HG03354 (cell line): ENCODE results near the gene GALNS.
A peak's percentile ranks its signal among the peaks of the same experiment; 100 is the strongest.
"Not testable (repeated sequence)": the region's sequence is repeated elsewhere in the genome, so short reads cannot be mapped to it uniquely, and the experiment has no call there.

ENCODE experiments used
- ATAC-seq: cut with Tn5 transposase; IDR thresholded peaks from one replicate; pipeline ENCODE4 v1.9.1; 2021; ENCODE audit warnings: mild to moderate bottlenecking; ENCODE audit not compliant: unreplicated experiment, poor library complexity, severe bottlenecking

Gene GALNS

DNA sequence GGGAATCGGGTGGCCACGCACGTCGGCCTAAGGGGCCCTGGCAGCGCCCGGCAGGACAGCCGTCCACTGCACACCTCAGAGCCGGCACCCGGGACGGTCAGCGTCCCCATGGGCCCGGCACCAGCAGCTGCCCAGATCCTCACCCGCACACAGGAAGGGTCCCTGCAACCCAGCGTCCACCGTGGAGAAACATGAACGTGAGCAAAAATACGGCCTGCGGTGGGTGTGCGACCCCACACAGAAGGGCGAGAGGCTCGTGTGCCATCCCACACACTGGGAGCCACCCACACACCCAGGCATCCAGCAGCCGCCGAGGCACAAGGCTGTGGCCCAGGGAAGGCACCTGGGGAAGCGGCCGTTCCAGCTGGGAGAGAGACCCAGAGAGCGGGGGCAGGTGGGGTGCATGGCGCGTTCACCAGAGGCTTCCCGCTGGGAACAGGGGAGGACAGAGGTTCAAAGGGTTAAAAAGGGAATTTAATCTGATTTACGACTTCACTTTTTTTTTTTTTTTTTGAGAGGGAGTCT is 78.1 kb downstream of the GALNS start:
- no peak for ATAC-seq

GRCh38 chr16:88778271-88778525 is 78.5 kb downstream of the GALNS start:
- ATAC-seq, result no peak

DNA sequence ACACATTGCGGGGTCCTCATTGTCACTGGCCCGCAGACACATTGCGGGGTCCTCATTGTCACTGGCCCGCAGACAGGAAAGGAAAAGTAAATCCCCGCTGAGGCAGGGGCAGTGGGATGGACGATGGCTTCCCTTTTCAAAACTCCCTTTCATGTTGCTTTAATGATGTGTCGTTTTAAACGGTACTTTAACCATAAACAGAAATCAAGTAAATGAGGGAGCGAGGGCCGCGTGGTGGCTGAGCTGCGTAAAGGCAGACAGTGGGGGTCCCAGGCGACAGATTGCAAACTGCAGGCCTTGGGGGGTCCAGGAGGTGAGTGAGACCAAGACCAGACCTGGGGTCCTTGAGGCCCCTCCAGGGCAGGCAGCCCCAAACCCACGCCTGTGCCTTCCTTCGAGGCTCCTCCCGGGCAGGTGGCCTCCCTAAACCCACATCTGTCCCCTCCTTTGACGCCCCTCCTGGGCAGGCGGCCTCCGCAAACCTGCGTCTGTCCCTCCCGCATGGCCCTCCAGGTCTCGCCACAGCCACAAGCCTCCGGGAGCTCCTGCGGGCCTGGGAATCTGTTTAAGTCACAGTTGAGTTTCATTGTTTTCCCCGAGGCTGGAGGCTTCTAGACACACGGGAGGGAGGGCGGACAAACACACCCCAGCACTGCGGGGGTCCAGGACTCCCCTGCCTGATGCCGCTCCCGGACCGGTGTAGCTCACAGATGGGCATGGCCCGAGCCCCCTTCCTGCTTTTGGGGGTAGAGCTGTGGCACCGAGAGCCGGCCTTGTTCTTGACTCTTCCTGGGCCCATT is 79.1 kb downstream of the GALNS start:
- no peak for ATAC-seq

GRCh38 chr16:88775825-88776224 is 80.9 kb downstream of the GALNS start:
- no peak for ATAC-seq

DNA sequence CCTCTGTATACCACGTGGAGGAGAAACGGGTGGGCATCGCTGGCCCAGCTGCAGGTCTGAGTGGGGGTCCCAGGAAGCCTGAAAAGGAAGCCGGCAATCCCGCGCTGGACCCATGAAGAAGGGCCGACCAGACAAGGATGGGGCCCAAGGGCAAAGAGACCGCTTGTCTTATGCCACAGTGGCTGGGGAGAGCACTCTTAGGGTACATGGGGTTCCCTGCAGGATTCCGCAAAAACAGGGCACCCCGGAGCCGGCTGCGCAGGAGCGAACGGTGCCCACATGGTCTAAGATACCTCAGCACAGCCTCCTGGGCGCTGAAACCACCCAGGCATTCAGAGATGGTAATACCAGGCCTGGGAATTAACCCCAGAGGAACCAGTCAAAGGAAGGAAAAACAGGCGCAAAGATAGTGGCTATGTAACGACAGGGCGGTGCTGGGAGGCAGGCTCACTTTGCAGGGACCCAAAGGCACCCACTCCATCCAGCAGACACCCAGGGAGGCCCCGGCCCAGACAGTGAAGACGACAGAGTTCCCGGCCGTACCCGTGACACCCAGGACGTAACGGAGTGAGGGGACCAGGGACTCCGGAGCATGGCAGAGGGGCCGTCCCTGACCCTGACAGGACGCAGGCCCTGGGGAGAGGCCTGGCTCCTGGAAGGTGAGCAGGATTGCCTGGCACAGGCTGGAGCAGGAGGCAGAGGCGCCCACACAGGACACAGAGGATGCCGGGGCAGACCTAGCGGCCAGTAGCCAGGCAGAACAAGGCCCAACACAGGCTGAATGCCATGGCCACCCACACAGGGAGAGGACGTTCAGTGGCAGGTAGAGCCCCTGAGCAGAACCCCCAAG is 82.0 kb downstream of the GALNS start:
- ATAC-seq, result no peak

DNA sequence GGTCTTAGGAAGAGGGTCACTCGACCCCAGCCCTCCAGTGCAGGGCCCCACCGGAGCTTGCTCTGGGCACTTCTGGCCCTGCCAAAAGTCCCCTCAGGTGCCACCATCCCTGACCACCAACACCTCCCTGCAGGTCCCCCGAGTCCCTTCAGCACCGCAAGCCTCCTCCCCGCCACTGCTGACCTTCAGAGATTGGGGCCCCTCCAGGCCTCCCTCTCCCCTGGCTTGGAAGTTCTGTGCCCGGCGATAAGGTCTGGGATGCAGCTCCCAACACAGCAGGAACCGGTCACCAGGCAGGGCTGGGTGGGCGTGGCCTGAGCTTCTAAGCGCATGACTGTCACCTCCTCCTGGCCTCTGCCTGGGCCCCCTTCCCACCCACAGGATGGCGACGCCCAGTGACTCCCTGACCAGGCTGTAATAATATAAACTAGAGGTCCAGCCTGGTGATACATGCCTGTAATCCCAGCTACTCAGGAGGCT is 82.9 kb downstream of the GALNS start:
- ATAC-seq, result no peak

DNA sequence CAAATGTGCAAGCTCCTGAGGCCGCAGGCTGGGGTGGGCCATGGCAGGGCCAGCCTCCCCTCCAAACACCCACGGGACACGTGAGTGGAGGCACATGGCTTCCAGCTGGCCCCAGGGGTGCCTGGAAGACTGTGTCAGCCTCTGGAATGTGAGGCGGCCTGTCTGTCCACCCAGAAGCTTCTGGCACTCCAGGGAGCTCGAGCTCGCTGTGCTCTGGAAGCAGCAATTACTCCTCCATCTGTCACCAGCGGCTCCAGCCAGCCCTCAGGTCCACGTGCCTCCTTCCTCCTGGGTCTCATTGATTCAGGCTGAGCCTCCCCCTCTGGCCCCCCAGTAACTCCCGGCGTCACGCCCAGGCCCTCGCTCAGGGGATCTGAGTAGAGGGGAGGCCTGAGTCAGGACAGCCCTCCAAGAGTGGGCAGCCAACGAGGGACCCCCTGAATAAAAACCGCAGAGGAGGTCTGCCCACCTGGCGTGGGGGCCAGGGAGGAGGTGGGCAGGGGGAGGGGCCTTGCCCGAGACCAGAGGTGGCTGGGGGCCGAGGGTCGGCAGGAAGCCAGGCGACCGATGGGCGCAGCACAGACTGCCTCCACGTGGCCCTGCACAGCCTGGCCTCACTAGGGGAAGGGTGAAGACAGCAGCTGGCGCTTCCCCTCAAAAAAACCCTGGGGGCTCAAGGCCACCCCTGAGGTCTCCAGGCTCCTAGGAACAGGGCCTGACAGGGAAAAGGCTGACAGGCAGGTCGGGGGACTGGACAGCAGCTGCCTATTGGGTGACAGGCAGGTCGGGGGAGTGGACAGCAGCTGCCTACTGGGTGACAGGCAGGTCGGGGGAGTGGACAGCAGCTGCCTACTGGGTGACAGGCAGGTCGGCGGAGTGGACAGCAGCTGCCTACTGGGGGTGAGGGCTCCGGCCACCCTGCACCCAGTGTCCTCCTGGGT is 83.6 kb downstream of the GALNS start:
- ATAC-seq, result no peak

DNA sequence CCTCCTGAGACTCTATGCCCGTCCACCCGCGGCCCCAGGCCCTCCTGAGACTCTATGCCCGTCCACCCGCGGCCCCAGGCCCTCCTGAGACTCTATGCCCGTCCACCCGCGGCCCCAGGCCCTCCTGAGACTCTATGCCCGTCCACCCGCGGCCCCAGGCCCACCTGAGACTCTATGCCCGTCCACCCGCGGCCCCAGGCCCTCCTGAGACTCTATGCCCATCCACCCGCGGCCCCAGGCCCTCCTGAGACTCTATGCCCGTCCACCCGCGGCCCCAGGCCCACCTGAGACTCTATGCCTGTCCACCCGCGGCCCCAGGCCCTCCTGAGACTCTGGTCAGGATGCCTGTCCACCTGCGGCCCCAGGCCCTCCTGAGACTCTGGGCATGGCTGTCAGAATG is 85.0 kb downstream of the GALNS start:
- not testable (repeated sequence) for ATAC-seq

GRCh38 chr16:88771294-88771772 is 85.4 kb downstream of the GALNS start:
- ATAC-seq, result no peak

DNA sequence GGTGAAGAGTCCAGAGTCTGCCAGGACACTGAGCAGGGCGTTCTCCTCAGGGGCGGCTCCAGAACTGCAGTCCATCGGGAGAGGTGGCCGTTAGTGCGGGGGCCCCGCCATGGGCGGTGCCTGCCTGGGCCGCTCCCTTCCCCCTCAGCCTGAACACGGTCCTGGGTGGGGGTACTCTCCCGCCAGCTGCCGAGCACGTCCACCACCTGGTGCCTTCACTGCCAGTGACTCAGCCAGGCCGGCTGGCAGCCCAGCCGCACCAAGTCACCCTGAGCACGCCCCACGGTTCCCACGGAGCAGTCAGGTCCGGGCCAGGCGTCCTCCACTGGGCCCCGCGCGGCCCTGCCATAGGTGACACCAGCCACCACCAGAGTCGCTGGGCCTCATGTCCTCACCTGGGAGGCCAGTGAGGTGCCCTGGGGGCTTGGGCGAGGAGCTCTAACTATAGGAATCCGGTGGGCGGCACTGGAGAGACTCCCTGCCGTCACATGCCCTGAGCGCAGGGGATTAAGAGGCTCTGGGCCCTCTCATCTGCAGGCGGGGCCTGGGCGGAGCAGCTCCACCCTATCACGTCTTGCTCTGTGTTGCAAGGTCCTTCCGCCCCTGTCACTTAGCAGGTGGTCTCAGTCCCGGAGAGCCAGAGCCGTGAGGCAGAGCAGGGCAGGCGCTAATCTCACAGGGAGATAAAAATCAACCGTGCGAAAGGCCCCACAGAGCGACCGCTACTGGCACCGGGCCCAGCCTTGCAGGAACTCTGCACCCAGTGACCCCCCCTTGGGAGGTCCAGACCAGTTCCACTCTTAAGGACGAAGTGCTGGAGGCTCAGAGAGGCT is 86.1 kb downstream of the GALNS start:
- ATAC-seq, result peak; percentile 44

DNA sequence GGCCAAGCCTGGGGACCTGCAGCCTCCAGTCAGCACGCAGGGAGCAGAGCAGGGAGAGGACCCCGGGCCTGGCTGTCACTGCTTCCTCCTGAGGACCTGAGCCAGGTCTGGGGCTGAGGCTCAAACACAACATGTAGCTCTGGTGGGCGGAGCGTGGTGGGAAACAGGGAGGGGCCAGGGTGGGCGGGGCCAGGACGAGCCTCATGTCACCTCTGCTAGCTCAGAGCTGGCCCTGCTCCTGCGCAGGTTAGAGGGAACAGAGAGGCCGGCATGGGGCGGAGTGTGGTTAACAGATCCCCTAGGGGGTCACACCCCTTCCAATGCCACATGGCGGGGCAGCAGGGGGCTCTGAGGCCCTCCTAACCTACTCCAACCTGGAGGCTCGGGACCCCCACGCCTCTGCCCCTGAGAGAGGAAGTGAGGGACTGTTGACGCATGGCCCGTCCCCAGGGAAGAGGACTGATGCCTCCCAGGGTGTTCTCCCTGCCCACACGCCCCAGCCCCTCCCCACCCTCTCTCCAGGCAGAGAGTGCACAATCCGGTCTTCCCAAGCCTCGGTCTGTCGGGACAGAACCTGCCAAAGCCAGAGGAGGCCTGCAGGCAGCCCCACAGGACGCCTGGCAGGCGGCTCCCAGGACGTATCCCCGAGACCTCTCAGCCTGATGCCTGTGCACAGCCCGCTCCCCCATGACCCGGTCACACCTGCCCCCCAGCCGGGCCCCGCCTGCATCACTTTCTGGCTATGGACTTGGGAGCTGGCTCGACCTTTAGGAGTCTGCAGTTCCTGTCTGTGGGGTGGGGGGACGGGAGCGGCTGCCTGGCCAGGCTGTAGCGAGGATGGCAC is 86.9 kb downstream of the GALNS start:
- no peak for ATAC-seq

GRCh38 chr16:88768071-88768783 is 88.5 kb downstream of the GALNS start:
- no peak for ATAC-seq

GRCh38 chr16:88767546-88768070 is 89.1 kb downstream of the GALNS start:
- ATAC-seq, result no peak

DNA sequence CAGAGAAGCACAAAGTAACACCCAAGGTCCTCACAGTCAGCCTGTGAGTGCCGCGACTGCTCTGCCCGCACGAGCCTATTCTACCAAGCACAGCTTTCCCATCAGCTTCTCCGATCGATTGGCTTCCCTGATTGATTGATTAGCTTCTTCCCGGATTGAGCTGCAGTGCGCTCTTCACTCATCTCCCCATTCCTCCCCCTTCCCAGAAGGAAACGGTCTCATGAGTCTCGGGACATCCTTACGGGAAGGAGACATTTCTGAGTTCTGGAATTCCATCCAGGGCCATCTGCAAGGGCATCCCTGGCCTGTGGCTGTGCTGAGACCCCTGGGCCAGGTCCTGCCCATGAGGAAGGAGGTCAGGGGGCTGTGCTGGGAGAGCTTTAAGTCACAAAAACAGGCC is 89.8 kb downstream of the GALNS start:
- no peak for ATAC-seq

DNA sequence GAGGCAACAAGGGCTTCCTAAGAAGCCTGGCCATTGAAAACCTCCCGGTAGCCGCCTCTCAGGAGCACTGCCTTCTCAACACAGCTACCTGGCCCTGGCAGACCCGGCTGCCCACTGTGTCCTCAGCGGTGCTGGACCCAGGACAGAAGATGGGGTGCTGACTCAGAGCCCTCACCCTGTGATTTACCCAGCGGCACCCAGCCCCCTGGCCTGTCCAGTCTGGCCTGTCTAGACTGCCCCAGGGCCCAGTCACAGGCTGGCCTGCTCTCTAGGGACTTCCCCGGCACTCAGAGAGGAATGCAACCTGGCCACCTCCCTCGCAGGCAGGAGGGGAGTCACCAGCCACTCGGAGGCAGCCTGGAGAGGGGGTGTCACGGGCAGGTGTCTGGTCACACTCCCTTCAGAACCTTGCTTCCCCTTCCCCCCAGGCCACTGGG is 91.8 kb downstream of the GALNS start:
- no peak for ATAC-seq

- no peak for ATAC-seq
Measured at GRCh38 chr16:88764080-88764479, 92.7 kb downstream of the GALNS start.
